Gastroesophageal sphincter (tissue), 4 donors: ENCODE data around the gene OR10J5. TPM values are rescaled to one million over a fixed set of nuclear protein-coding genes. Genes with fewer than 3 reads are reported as not detected.

Experiments used
- ATAC-seq: fragments of 150-250 bp; one replicate; pipeline ENCODE4 v1.9.1; 2016; ENCODE audit warnings: mild to moderate bottlenecking, moderate library complexity
- H3K27ac ChIP-seq, 4 donors: fragments of 200-600 bp; sonication (generic) in 3 of 4; 1 replicate in 3 of 4; 2 replicates in 1 of 4; pipeline ENCODE4 v1.5.1; 2016 to 2019
- H3K27me3 ChIP-seq: fragments of 200-600 bp; sonication (generic); one replicate; pipeline ENCODE4 v1.5.1; 2019
- H3K36me3 ChIP-seq, 2 donors: fragments of 200-600 bp; sonication (generic); one replicate each; pipeline ENCODE4 v1.5.1; 2019; ENCODE audit warnings: control low read depth in 1 of 2
- H3K4me1 ChIP-seq, 3 donors: fragments of 200-600 bp; sonication (generic); 1 replicate in 2 of 3; 2 replicates in 1 of 3; pipeline ENCODE4 v1.5.1; 2016 to 2019; ENCODE audit warnings: control low read depth in 2 of 3
- H3K4me3 ChIP-seq, 2 donors: fragments of 200-600 bp; sonication (generic); one replicate each; pipeline ENCODE4 v1.5.1; 2019; ENCODE audit warnings: mild to moderate bottlenecking in 1 of 2, moderate library complexity in 1 of 2
- H3K9me3 ChIP-seq, 3 donors: fragments of 200-600 bp; sonication (generic); one replicate each; pipeline ENCODE4 v1.5.1; 2017 to 2019; ENCODE audit warnings: control low read depth in 2 of 3
- EP300 ChIP-seq: sonication (generic); formaldehyde crosslinking; IDR thresholded peaks from one replicate; pipeline ENCODE4 v1.6.1; 2017; ENCODE audit warnings: antibody characterized with exemption, mild to moderate bottlenecking
- POLR2A ChIP-seq, 2 donors: fragments of 450-650 bp; IDR thresholded peaks; one replicate each; pipeline ENCODE4 v1.6.1; 2017; ENCODE audit warnings: antibody characterized with exemption in 2 of 2, mild to moderate bottlenecking in 2 of 2, moderate library complexity in 1 of 2
- POLR2AphosphoS5 ChIP-seq: sonication (generic); formaldehyde crosslinking; IDR thresholded peaks from one replicate; pipeline ENCODE4 v1.6.1; 2017; ENCODE audit warnings: antibody characterized with exemption
- WGBS, 2 donors: methylation state at CpG; one replicate each; pipeline ENCODE4 v1.1.5; 2018; ENCODE audit warnings: low coverage in 1 of 2; 5-methylcytosine and 5-hydroxymethylcytosine counted together
- total RNA-seq, 4 donors: library from RNA; depleted of rRNA; stranded (reverse); fragments of >200 nt; gene quantifications; one replicate each; pipeline ENCODE4 v1.1.0, GENCODE V29; 2016
- TF ChIP-seq, protein P1 (sequence below), 4 experiments: fragments of 200-600 bp in 2 of 4; fragments of 450-650 bp in 2 of 4; sonication (generic) in 1 of 4; IDR thresholded peaks; one replicate each; pipeline ENCODE4 v1.5.1; 2017 to 2019; ENCODE audit warnings: antibody characterized with exemption in 4 of 4, mild to moderate bottlenecking in 2 of 4, moderate library complexity in 2 of 4

Gene OR10J5, protein sequence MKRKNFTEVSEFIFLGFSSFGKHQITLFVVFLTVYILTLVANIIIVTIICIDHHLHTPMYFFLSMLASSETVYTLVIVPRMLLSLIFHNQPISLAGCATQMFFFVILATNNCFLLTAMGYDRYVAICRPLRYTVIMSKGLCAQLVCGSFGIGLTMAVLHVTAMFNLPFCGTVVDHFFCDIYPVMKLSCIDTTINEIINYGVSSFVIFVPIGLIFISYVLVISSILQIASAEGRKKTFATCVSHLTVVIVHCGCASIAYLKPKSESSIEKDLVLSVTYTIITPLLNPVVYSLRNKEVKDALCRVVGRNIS
- not detected for total RNA-seq

DNA sequence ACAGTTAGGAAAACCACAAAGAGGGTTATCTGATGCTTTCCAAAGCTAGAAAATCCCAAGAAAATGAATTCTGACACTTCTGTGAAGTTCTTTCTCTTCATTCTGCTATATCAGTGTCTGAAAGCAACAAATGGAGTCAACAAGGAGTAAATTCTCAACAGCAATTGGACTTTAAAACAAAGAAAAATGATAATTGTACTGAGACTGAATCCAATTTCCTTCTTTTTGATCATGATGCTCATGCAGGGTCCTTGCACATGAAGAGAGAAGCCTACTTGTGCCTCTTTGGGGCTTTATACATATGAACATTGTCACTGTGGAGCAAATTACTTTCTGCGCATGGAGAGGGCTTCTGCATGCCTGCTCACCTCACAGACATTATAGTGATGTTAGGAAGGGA, at the start of gene OR10J5:
Gene OR10J5, minus strand, starts transcription at position 101 of the 400 bp plus-strand sequence. Its CDS starts 0 bp downstream, at position 101.
- Histone ChIP-seq H3K4me1 (no peaks in the 10 kb centered on the region), H3K4me3 (no peak within 1 kb of the TSS), H3K9me3 (peaks cover 0 to 10% (median 0%) of the 10 kb centered on the region in 3 donors), H3K27me3 (no peaks in the 10 kb centered on the region), H3K27ac (no peak within 1 kb of the TSS), H3K36me3 (no peaks in the 10 kb centered on the region)
- ATAC-seq: no peak
- 100% methylated on average over 1 of the region's 1 CpG; no CpG with 5 or more reads in 1 of the 2 donors for WGBS, 2 donors
- TF ChIP-seq EP300 (no peak), POLR2AphosphoS5 (no peak), POLR2A (IDR thresholded peaks at IDR 0.05) (no peak)
- TF ChIP-seq, protein P1, sequence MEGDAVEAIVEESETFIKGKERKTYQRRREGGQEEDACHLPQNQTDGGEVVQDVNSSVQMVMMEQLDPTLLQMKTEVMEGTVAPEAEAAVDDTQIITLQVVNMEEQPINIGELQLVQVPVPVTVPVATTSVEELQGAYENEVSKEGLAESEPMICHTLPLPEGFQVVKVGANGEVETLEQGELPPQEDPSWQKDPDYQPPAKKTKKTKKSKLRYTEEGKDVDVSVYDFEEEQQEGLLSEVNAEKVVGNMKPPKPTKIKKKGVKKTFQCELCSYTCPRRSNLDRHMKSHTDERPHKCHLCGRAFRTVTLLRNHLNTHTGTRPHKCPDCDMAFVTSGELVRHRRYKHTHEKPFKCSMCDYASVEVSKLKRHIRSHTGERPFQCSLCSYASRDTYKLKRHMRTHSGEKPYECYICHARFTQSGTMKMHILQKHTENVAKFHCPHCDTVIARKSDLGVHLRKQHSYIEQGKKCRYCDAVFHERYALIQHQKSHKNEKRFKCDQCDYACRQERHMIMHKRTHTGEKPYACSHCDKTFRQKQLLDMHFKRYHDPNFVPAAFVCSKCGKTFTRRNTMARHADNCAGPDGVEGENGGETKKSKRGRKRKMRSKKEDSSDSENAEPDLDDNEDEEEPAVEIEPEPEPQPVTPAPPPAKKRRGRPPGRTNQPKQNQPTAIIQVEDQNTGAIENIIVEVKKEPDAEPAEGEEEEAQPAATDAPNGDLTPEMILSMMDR (IDR thresholded peaks at IDR 0.05): no peak

DNA sequence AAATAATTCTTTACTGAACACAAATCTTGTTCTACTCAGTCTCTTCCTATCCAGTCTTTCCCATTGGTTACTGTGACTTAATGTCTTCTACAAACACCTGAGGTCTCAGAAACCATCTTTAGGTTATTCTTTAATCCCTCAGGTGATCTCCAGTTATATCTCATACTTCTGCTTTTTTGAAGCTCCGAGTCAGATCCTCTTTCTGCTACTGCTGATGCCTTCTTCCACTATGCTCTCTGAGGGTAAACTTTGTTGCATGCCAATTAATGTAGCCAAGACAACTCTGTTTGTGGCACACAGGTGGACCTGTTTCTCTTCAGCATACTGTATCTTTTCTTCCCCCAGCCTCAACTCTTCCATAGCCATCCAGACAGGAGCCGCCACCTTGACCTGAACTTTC, 48.7 kb upstream of the OR10J5 start:
- WGBS, 2 donors: 58 to 64% methylated on average over 1 to 2 of the region's 2 CpGs
- no peaks in the 10 kb centered on the region for H3K9me3 ChIP-seq
- H3K27ac ChIP-seq: no peak overlapping the region
- no peak overlapping the region for H3K4me3 ChIP-seq
- H3K27me3 ChIP-seq: no peaks in the 10 kb centered on the region
- no peaks in the 10 kb centered on the region for H3K36me3 ChIP-seq
- no peaks in the 10 kb centered on the region for H3K4me1 ChIP-seq
- ATAC-seq: no peak
- TF ChIP-seq POLR2AphosphoS5 (no peak), POLR2A (IDR thresholded peaks at IDR 0.05) (no peak), EP300 (no peak)
- TF ChIP-seq, protein P1 (IDR thresholded peaks at IDR 0.05): no peak

DNA sequence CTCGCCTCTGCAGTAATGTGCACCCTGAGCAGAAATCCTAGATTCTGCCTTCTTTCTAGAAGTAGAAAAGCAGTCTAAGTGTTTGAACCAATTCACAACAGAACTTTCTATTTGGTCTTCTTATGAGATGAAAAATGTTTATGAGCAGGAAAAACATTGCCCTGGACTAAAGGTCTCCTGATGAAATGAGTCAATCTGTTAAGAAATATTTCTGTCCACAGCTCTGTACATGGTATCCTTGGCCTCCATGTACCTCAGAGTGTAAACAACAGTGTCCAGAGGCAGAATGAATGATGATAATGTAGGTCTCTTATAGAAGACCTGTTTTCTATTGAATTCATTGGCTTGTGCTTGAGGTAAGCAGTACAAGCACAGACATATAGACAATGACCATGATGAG, 45.6 kb upstream of the OR10J5 start:
- H3K27ac ChIP-seq: no peak overlapping the region
- WGBS, 2 donors: 67 to 80% methylated on average over 1 of the region's 1 CpG
- no peak for ATAC-seq
- no peaks in the 10 kb centered on the region for H3K27me3 ChIP-seq
- H3K9me3 ChIP-seq: no peaks in the 10 kb centered on the region
- no peaks in the 10 kb centered on the region for H3K36me3 ChIP-seq
- no peak overlapping the region for H3K4me3 ChIP-seq
- TF ChIP-seq POLR2AphosphoS5: no peak
- TF ChIP-seq, protein P1 (IDR thresholded peaks at IDR 0.05): no peak
- no peak for TF ChIP-seq EP300
- TF ChIP-seq POLR2A (IDR thresholded peaks at IDR 0.05): no peak
- H3K4me1 ChIP-seq: no peaks in the 10 kb centered on the region

DNA sequence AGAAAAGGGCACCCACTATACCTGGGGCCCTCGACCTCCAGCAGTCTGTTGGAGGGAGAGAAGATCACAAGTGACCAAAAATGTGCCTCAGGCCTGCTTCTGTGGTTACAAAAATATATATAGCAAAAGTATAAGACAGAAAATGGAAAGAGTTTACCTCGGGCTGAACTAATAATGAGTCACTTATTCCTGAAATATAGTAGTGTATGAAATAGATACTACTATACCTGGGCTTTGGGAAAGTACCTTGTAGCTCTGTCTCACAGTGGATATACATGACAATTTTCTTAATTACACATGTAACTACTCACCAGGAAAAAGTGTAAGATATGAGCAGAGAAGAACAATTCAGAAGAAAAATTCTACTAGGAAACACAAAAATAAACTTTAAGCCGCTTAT, 44.5 kb upstream of the OR10J5 start:
- Histone ChIP-seq H3K4me1 (no peaks in the 10 kb centered on the region), H3K36me3 (no peaks in the 10 kb centered on the region), H3K9me3 (no peaks in the 10 kb centered on the region), H3K27ac (no peak overlapping the region), H3K27me3 (no peaks in the 10 kb centered on the region), H3K4me3 (no peak overlapping the region)
- TF ChIP-seq POLR2A (IDR thresholded peaks at IDR 0.05) (no peak), POLR2AphosphoS5 (no peak), EP300 (no peak)
- TF ChIP-seq, protein P1 (IDR thresholded peaks at IDR 0.05): no peak
- no peak for ATAC-seq
- WGBS, 2 donors: 63 to 81% methylated on average over 2 to 3 of the region's 3 CpGs

DNA sequence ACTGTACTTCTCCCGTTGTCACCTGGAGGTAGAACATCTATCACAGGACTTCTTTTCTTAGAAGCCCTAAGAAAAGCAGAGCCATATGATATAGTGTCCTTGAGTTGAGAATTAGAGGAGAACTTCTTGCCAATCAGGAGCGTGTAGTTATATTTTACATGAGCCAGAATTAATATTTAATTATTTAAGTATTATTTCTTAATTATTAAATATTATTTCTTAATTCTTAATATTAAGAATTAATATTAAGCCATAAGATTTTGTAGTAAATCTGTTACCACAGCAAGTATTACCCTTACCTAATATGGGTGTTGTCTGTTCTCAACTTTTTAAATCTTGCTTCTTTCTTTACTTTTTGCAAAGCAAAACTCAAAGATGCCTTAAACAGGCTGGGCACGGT, 41.6 kb upstream of the OR10J5 start:
- H3K9me3 ChIP-seq: no peaks in the 10 kb centered on the region
- no peak overlapping the region for H3K4me3 ChIP-seq
- WGBS, 2 donors: 88 to 94% methylated on average over 2 to 3 of the region's 3 CpGs
- no peak overlapping the region for H3K27ac ChIP-seq
- ATAC-seq: no peak
- no peaks in the 10 kb centered on the region for H3K4me1 ChIP-seq
- no peaks in the 10 kb centered on the region for H3K27me3 ChIP-seq
- no peak for TF ChIP-seq POLR2A (IDR thresholded peaks at IDR 0.05)
- no peak for TF ChIP-seq POLR2AphosphoS5
- TF ChIP-seq, protein P1 (IDR thresholded peaks at IDR 0.05): no peak
- TF ChIP-seq EP300: no peak
- H3K36me3 ChIP-seq: no peaks in the 10 kb centered on the region
